SK-N-MC (cell line): ENCODE measurements around the gene GLCE.
"Not testable (repeated sequence)": the region's sequence is repeated elsewhere in the genome, so short reads cannot be mapped to it uniquely, and the experiment has no call there.

ENCODE experiments used
- DNase-seq: peaks from one replicate; pipeline ENCODE4 v3.0.0-alpha.2; 2011; ENCODE audit warnings: low read depth, low spot score
- H3K27ac ChIP-seq: fragments of 200-600 bp; sonication (generic); 2 replicates; pipeline ENCODE4 v1.5.1; 2016; ENCODE audit warnings: mixed run types
- H3K36me3 ChIP-seq: fragments of 200-600 bp; sonication (generic); 2 replicates; pipeline ENCODE4 v1.6.1; 2017; ENCODE audit warnings: antibody characterized with exemption, low read length, mixed read lengths; ENCODE audit not compliant: insufficient read depth
- H3K4me3 ChIP-seq: fragments of 200-600 bp; sonication (generic); 2 replicates; pipeline ENCODE4 v1.5.1; 2016
- H3K9ac ChIP-seq: fragments of 200-600 bp; sonication (generic); 2 replicates; pipeline ENCODE4 v1.8.0; 2017; ENCODE audit warnings: mixed run types, mixed read lengths; ENCODE audit not compliant: insufficient read length
- H3K9me3 ChIP-seq: fragments of 200-600 bp; sonication (generic); 2 replicates; pipeline ENCODE4 v1.6.1; 2017; ENCODE audit warnings: low read depth, mild to moderate bottlenecking, antibody characterized with exemption, low read length, moderate library complexity, mixed read lengths
- EZH2 ChIP-seq: fragments of 200-600 bp; sonication (generic); IDR thresholded peaks from one replicate; pipeline ENCODE4 v1.6.1; 2017; ENCODE audit warnings: antibody characterized with exemption
- FOXP2 ChIP-seq: optimal IDR thresholded peaks from 2 replicates; pipeline ENCODE3; 2011; ENCODE audit warnings: mild to moderate bottlenecking, moderate library complexity; ENCODE audit not compliant: insufficient read depth; ENCODE audit errors: extremely low read length, control extremely low read depth
- POLR2AphosphoS5 ChIP-seq: IDR thresholded peaks from 2 replicates; pipeline ENCODE4 v1.6.1; 2012; ENCODE audit warnings: mild to moderate bottlenecking, low read depth, low read length, borderline replicate concordance

Gene GLCE

DNA sequence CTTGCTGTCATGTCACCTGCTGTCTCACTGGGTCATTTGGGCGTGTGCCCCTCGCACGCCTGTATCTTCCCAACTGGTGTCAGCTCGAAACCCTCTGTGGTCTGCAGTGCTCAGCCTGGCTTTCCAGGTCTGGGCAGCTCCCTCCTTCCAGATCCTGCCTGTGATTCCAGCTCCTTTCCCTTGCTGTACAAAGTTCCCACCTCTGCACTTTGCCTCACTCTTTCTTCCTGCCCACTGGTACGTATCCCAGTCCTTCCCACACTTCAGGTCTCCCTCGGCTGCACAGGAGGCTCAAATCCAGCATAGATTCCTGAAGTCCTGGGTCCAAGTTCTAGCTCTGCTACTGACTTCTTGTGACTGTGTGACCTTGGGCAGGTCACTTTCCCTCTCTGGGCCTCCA is 136.2 kb downstream of the GLCE start:
- H3K9ac ChIP-seq, result no peak overlapping the region
- TF ChIP-seq EZH2, result no peak
- no peak for TF ChIP-seq POLR2AphosphoS5
- TF ChIP-seq FOXP2, result no peak

DNA sequence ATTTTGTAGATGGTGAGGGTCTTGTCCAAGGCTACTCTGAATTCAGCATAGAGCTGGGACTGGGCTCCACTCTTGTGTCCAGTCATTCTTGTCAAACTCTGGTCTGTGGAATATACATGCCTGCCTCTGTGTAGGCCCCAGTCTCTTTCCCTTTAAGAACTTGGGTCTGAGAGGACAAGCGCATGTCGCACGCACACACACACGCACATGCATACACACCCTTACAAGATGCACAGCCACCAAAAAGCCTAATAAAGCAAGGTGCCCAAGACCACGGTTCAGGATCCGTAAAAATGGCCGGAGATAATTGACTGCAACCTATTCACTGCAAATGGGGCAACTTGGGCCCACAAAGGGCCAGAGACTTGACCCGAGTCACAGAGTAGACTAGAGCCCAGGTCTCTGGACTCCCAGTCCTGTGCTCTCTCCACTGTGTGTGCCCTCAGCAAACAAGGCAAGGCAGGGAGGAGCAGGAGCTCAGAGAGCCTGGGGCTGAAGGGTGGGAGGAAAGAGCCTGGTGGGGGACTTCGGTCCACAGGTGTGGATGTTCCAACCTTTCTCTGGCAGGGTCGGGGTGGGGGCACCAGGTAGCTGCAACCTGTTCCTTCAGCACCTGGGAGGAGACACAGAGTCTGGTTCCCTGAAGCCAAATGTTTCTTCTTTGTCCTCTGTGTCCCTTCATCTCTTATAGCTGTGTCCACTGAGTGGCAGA is 137.4 kb downstream of the GLCE start:
- H3K27ac ChIP-seq, result no peak overlapping the region

More for the DNA sequence above, 136.2 kb downstream of the GLCE start:
- H3K9me3 ChIP-seq, result no peaks in the 10 kb centered on the region
- no peak for DNase-seq
- H3K36me3 ChIP-seq, result no peaks in the 10 kb centered on the region
- H3K27ac ChIP-seq, result no peak overlapping the region
- H3K4me3 ChIP-seq, result no peak overlapping the region

DNA sequence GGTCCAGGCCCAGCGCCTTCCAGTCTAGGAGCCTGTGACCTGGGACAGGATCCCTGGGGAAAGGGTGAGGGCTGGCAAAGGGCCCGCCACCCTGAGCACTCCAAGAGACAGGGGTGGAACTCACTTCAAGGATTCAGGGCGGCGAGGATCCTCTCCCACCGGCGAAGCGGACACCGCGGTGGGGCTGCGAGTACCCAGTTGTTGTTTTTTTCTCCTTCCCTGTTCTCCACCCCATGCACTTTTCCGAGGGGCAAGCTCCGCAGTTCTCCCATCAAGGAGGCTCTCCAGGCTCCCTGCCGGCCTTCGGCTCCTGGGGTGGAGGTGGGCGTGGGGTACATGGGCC is 137.9 kb downstream of the GLCE start:
- H3K4me3 ChIP-seq, result peak overlapping the region; percentile 88
- H3K36me3 ChIP-seq, result no peaks in the 10 kb centered on the region
- H3K27ac ChIP-seq, result no peak overlapping the region
- TF ChIP-seq FOXP2, result no peak
- TF ChIP-seq EZH2, result no peak
- no peak for TF ChIP-seq POLR2AphosphoS5
- no peak for DNase-seq
- H3K9me3 ChIP-seq, result no peaks in the 10 kb centered on the region
- no peak overlapping the region for H3K9ac ChIP-seq

More for the DNA sequence above, 137.4 kb downstream of the GLCE start:
- Histone ChIP-seq H3K9me3 (no peaks in the 10 kb centered on the region), H3K4me3 (peak overlapping the region; percentile 88; the same call in 1 of the 2 replicates), H3K36me3 (no peaks in the 10 kb centered on the region), H3K9ac (no peak overlapping the region)
- TF ChIP-seq FOXP2, result no peak
- no peak for TF ChIP-seq EZH2
- no peak for TF ChIP-seq POLR2AphosphoS5
- DNase-seq, result no peak

DNA sequence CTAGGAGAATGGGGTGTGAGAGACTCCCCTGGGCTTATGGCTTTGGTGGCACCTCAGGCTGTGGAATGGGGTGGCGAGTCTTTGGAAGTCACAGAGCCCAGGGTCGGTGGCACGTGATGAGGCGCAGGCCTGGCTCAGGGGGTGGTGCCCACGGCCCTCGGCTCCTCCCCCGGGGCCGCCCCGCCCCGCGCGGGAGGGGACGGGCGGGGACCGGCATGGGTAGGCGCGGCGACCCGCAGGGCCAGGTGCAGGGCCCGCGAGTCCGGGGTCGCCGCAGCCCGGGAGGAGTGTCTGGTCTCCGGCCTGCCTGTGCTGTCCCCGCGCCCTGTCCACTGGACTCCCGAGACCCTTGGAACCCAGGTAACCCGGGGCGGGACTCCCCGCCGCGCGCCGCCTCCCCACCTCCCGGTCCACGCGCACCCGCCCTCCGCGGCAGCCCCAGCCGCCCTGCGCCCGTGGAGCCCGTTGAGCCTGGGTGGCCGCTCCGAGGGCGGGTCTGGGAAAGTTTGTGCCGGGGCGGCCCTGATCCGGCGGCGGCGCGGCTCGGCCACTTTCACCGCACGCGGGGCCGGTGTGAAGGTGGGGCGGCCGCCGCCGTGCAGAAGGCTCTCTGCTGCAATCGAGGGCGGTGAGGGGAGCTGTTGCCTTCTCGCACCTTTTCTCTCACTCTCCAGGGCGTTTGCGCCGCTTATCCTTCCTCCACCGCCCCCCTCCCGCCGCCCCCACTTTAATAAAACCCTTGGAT is 138.4 kb downstream of the GLCE start, which contains the start of gene PAQR5:
TSS of gene PAQR5 (plus strand) at position 216 of the 745 bp plus-strand sequence. CDS start 61,169 bp downstream, outside the sequence.
- Histone ChIP-seq H3K9ac (peak within 1 kb of the TSS; percentile 67), H3K9me3 (no peaks in the 10 kb centered on the region), H3K36me3 (no peaks in the 10 kb centered on the region), H3K4me3 (peak within 1 kb of the TSS; percentile 88), H3K27ac (no peak within 1 kb of the TSS)
- no peak; the same call in 1 of the 2 replicates for TF ChIP-seq POLR2AphosphoS5
- no peak for TF ChIP-seq FOXP2
- no peak for TF ChIP-seq EZH2
- DNase-seq, result no peak

DNA sequence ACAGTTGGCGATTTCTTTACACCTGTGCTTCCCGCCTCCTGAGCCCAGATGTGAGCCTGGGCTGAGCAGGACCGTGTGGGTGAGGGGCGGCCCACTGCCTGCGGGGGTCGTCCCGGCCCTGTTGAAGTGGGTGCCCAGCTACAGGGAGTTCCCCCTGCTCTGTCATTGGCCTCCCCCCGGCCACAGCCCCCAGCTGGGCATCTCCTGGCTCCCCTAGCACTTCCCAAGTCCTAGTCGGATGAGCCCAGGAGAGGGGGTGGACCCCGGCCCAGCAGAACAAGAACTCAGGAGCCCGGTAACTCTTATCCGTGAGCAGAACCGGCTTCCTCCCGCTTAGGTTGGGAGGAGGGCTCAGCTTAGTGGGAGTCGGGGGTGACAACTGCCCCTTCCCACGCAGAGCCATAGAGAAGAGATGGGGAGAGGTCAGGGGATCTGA is 139.0 kb downstream of the GLCE start:
- H3K27ac ChIP-seq, result no peak overlapping the region
- no peaks in the 10 kb centered on the region; the same call in 1 of the 2 replicates for H3K36me3 ChIP-seq
- peak overlapping the region; percentile 67 for H3K9ac ChIP-seq
- peak overlapping the region; percentile 88 for H3K4me3 ChIP-seq
- TF ChIP-seq EZH2, result no peak
- no peak for TF ChIP-seq POLR2AphosphoS5
- no peak for TF ChIP-seq FOXP2
- H3K9me3 ChIP-seq, result no peaks in the 10 kb centered on the region
- DNase-seq, result no peak

DNA sequence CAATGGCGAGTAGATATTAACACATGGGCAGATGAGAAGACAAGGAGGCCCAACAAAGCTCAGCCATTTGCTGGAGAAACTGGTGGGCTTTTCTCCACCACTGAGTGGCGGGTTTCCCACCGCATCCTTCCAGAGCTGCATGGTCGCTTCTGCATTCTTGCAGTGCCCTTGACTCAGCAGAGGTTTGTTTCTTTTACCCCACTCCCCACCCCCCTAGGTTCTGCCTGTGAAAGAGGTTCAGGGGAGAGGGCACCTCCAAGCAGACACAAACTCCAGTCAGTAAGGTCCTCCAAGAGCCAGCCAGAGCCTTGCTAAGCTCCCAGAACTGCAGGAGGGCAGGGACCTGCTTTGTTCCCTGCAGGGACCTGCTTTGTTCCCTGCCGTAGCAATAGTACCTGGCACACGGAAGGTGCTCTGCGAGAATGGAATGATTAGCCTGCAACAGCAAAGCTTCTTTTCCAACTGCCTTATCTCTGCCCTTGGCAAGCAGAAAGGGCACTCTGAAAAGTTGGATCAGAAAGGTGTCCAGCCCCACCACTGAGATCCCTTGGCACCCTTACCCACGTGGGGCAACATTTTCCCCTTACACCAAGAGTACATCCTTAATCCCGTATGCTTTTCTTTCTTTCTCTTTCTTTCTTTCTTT is 139.6 kb downstream of the GLCE start:
- H3K9me3 ChIP-seq, result no peaks in the 10 kb centered on the region
- TF ChIP-seq EZH2 (no peak), FOXP2 (no peak), POLR2AphosphoS5 (no peak)
- H3K9ac ChIP-seq, result peak overlapping the region; percentile 41
- H3K36me3 ChIP-seq, result no peaks in the 10 kb centered on the region; the same call in 1 of the 2 replicates
- H3K27ac ChIP-seq, result no peak overlapping the region
- peak overlapping the region; percentile 88 for H3K4me3 ChIP-seq
- DNase-seq, result no peak

DNA sequence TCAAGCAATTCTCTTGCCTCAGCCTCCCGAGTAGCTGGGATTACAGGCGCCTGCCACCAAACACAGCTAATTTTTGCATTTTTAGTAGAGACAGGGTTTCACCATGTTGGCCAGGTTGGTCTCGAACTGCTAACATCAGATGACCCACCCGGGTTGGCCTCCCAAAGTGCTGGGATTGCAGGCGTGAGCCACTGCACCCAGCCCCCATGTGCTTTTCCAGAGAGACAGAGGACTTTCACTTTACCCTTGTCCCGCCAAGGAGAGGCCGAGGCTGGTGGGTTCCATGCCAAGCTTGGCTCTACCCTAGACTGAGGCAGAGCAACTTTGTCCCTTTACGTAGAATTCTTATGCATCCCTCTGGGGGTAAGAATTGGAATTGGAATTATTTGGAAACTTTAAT is 140.7 kb downstream of the GLCE start:
- H3K9me3 ChIP-seq, H3K36me3 ChIP-seq, H3K4me3 ChIP-seq, H3K9ac ChIP-seq, H3K27ac ChIP-seq, DNase-seq: not testable (repeated sequence)

- DNase-seq, H3K4me3 ChIP-seq, H3K27ac ChIP-seq, H3K9ac ChIP-seq, H3K9me3 ChIP-seq, H3K36me3 ChIP-seq: not testable (repeated sequence)
These were observed 141.7 kb downstream of the GLCE start for GRCh38 chr15:69302087-69302486.

GRCh38 chr15:69302929-69303328 is 142.5 kb downstream of the GLCE start:
- H3K27ac ChIP-seq, result no peak overlapping the region
- no peak overlapping the region for H3K4me3 ChIP-seq
- no peaks in the 10 kb centered on the region for H3K9me3 ChIP-seq
- H3K9ac ChIP-seq, result no peak overlapping the region
- no peak for DNase-seq
- peaks cover 7% of the 10 kb centered on the region for H3K36me3 ChIP-seq
- TF ChIP-seq POLR2AphosphoS5 (no peak), EZH2 (no peak), FOXP2 (no peak)
